ENCODE measurements around the gene SMARCAD1.

- TF ChIP-seq CTCF (IDR thresholded peaks at IDR 0.05; ENCODE audit: insufficient read depth, low read depth, low read length), result no peak
- no peak for TF ChIP-seq EZH2 (IDR thresholded peaks at IDR 0.05; ENCODE audit: insufficient read depth, low read length)
Observed at GRCh38 chr4:94339779-94340178, 132.1 kb downstream of the SMARCAD1 start.
